GM19468 (cell line): ENCODE results near the gene SMLR1.

Experiments used
- ATAC-seq: cut with Tn5 transposase; IDR thresholded peaks from one replicate; pipeline ENCODE4 v1.9.1; 2021; ENCODE audit warnings: mild to moderate bottlenecking, moderate library complexity, moderate number of reproducible peaks; ENCODE audit not compliant: unreplicated experiment; ENCODE audit errors: extremely low read depth

SMLR1 gene

DNA sequence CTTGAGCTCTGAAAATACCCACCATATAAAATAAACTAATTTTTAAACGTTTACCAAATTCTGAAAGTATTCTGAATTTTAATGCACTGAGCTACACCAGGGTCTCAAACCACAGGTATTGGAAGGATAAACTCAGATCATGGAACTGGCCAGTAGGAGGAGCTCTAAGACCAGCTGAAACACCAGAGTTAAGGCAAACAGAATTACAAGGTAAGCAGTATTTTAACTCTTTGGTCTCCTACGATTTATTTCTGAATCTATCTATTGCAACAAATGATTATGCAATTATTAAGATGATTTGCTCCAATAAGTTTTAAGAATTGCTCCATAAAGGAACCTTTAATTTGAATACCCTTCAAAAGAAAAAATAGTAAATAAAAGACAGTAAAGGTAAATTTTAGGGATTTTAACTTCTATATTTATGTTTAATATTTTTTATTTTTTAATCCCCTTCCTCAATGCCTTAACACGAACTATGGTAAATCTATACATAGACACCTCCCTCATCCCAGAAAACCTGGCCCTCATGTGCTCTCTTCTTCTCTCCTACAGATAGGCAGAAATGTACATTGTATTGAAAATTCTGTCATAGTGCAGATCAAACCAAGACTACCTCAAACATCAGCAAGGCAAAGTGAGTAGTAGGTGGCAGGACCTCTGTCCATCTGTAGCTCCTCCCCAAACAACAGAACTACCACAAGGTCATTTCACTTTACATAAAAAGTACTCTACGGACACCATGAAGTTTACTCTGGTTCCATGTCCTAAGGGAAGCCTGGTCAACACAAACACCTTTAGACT is 58.4 kb downstream of the SMLR1 start:
- peak; percentile 76 for ATAC-seq
